Measurements from ENCODE around the gene KLHDC9. TPM values are rescaled to one million over a fixed set of nuclear protein-coding genes. Genes with fewer than 3 reads are reported as not detected.

The KLHDC9 gene
- 0.28 and 0.38 TPM in 2 replicates for total RNA-seq

DNA sequence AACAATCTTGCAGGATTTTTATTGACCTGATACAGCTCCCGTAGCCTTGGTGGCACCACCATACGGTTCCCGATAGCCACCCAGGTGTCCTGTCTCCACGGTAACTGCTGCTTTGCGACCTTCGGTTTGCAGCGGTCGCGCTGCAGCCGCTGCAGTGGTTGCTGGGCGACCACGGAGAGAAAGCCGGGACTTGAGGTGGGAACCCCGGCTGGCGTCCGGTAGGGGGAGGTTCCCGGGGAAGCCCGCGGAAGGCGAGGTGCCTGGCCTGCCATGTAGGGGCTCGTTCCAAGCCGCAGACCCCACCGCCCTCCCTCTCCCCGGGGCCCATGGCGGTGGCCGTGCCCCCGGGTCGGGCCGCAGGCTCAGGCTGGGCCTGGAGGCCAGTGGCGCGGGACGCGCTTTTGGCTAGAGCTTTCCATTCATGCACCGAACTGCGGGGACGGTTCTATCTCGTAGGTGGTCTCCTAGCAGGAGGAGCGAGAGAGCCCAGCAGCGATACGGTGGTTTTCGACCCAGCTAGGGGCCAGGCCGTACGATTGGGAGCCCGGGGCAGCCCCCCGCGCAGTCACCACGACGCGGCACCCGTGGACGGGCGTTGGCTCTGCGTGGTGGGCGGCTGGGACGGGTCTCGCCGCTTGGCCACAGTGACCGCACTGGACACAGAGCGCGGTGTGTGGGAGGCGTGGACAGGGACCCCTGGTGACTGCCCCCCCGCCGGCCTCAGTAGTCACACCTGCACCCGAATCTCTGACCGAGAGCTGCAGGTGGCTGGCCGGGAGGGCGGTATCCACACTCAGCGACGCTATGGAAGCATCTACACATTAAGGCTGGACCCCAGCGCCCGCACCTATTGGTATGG is at the start of gene KLHDC9:
KLHDC9 (plus strand) TSS at position 152 of the 859 bp plus-strand sequence; CDS start at position 327, 175 bp downstream.

GRCh38 chr1:161069731-161070270 is 28.4 kb upstream of the KLHDC9 start, which contains the start of gene ARHGAP30:
Gene ARHGAP30, minus strand, starts transcription at chr1:161069891. Its CDS starts 267 bp downstream, at chr1:161069624.

GRCh38 chr1:161089251-161089924 is 8.8 kb upstream of the KLHDC9 start, which contains the start of gene NECTIN4:
Gene NECTIN4, minus strand, starts transcription at chr1:161089558. Its CDS starts 262 bp downstream, at chr1:161089296.

GRCh38 chr1:161117759-161118581 is 19.8 kb downstream of the KLHDC9 start, which contains the start of the genes NIT1 and PFDN2:
Gene NIT1, plus strand, starts transcription at chr1:161118105. Its CDS starts 72 bp downstream, at chr1:161118177.
Gene PFDN2, minus strand, starts transcription at chr1:161118037. Its CDS starts 11 bp downstream, at chr1:161118026.

GRCh38 chr1:161132410-161133219 is 34.5 kb downstream of the KLHDC9 start, which contains the start of gene DEDD:
Gene DEDD, minus strand, starts transcription at chr1:161132667. Its CDS starts 8,205 bp downstream, at chr1:161124462.

Other genes with a start within 250 kb of the KLHDC9 start
- gene CD244, start 235.5 kb upstream of the KLHDC9 start, total RNA-seq, result 1.1 TPM in 1 of 2 replicates, not detected in the other
- gene ITLN1, start 213.2 kb upstream of the KLHDC9 start, total RNA-seq, result 0.28 TPM in 1 of 2 replicates, not detected in the other
- 1.4 TPM in 1 of 2 replicates, not detected in the other for gene ITLN2, start 143.6 kb upstream of the KLHDC9 start, total RNA-seq
- gene F11R, start 77.2 kb upstream of the KLHDC9 start, total RNA-seq, result 24.7 and 44.3 TPM in 2 replicates
- 19.6 and 41.4 TPM in 2 replicates for gene TSTD1, start 59.4 kb upstream of the KLHDC9 start, total RNA-seq
- gene USF1, start 52.4 kb upstream of the KLHDC9 start, total RNA-seq, result 72.7 and 94.5 TPM in 2 replicates
- not detected in 2 replicates for gene ARHGAP30, start 28.5 kb upstream of the KLHDC9 start, total RNA-seq
- 0.19 and 0.56 TPM in 2 replicates for gene NECTIN4, start 8.8 kb upstream of the KLHDC9 start, total RNA-seq
- 28.8 and 112 TPM in 2 replicates for gene PFDN2, start 19.7 kb downstream of the KLHDC9 start, total RNA-seq
- 21.4 and 22.0 TPM in 2 replicates for gene NIT1, start 19.7 kb downstream of the KLHDC9 start, total RNA-seq
- gene DEDD, start 34.3 kb downstream of the KLHDC9 start, total RNA-seq, result 19.2 and 28.8 TPM in 2 replicates
- 109 and 118 TPM in 2 replicates for gene UFC1, start 55.6 kb downstream of the KLHDC9 start, total RNA-seq
- gene USP21, start 61.1 kb downstream of the KLHDC9 start, total RNA-seq, result 5.8 and 7.3 TPM in 2 replicates
- gene PPOX, start 68.1 kb downstream of the KLHDC9 start, total RNA-seq, result 9.3 and 10.0 TPM in 2 replicates
- 20.9 and 27.9 TPM in 2 replicates for gene B4GALT3, start 79.1 kb downstream of the KLHDC9 start, total RNA-seq
- 22.2 and 110 TPM in 2 replicates for gene ADAMTS4, start 100.7 kb downstream of the KLHDC9 start, total RNA-seq
- gene NDUFS2, start 104.0 kb downstream of the KLHDC9 start, total RNA-seq, result 147 and 216 TPM in 2 replicates
- gene FCER1G, start 116.9 kb downstream of the KLHDC9 start, total RNA-seq, result 0.38 TPM in 1 of 2 replicates, not detected in the other
- not detected in 2 replicates for gene APOA2, start 125.3 kb downstream of the KLHDC9 start, total RNA-seq
- 10.4 and 14.6 TPM in 2 replicates for gene TOMM40L, start 127.7 kb downstream of the KLHDC9 start, total RNA-seq
- not detected in 2 replicates for gene NR1I3, start 139.8 kb downstream of the KLHDC9 start, total RNA-seq
- under 0.01 TPM in 1 of 2 replicates, not detected in the other for gene PCP4L1, start 160.4 kb downstream of the KLHDC9 start, total RNA-seq
- 1.7 and 2.3 TPM in 2 replicates for gene MPZ, start 211.6 kb downstream of the KLHDC9 start, total RNA-seq
- gene SDHC, start 216.0 kb downstream of the KLHDC9 start, total RNA-seq, result 21.4 and 23.6 TPM in 2 replicates

Data from regular cardiac myocyte (primary cell).